Measurements from ENCODE around the gene CD24.
A peak's percentile ranks its signal among the peaks of the same experiment; 100 is the strongest.

Gene CD24

GRCh38 chr6:106967936-106968555, 6.5 kb downstream of the CD24 start:
- no peak for DNase-seq (ENCODE audit: low spot score)

- no peak for DNase-seq (ENCODE audit: low spot score)
These were observed 7.6 kb downstream of the CD24 start for GRCh38 chr6:106966671-106967640.

- no peak for DNase-seq (ENCODE audit: low spot score)
These were observed 8.3 kb downstream of the CD24 start for GRCh38 chr6:106966229-106966628.

GRCh38 chr6:106964954-106965353, 9.6 kb downstream of the CD24 start:
- no peak for DNase-seq (ENCODE audit: low spot score)

- DNase-seq (ENCODE audit: low spot score), result no peak
These were observed 10.4 kb downstream of the CD24 start for GRCh38 chr6:106964099-106964498.

GRCh38 chr6:106963544-106963943, 11.0 kb downstream of the CD24 start:
- no peak for DNase-seq (ENCODE audit: low spot score)

- DNase-seq (ENCODE audit: low spot score), result no peak
These were observed 12.7 kb downstream of the CD24 start for GRCh38 chr6:106961801-106962200.

GRCh38 chr6:106961136-106961535, 13.4 kb downstream of the CD24 start:
- DNase-seq (ENCODE audit: low spot score), result no peak

GRCh38 chr6:106959985-106960384, 14.5 kb downstream of the CD24 start:
- no peak for DNase-seq (ENCODE audit: low spot score)

- DNase-seq (ENCODE audit: low spot score), result no peak
These were observed 34.7 kb downstream of the CD24 start for GRCh38 chr6:106939848-106940247.

GRCh38 chr6:106939208-106939607, 35.3 kb downstream of the CD24 start:
- no peak for DNase-seq (ENCODE audit: low spot score)

GRCh38 chr6:106927531-106928398, 46.8 kb downstream of the CD24 start:
- peak; percentile 41 for DNase-seq (ENCODE audit: low spot score)

- DNase-seq (ENCODE audit: low spot score), result no peak
These were observed 48.6 kb downstream of the CD24 start for GRCh38 chr6:106925948-106926347.

- DNase-seq (ENCODE audit: low spot score), result no peak
These were observed 49.6 kb downstream of the CD24 start for GRCh38 chr6:106924694-106925523.

- DNase-seq (ENCODE audit: low spot score), result no peak
These were observed 51.9 kb downstream of the CD24 start for GRCh38 chr6:106922626-106923025.
